IMR-90 (cell line): ENCODE results near the gene DCTN5. TPM values are rescaled to one million over a fixed set of nuclear protein-coding genes. Genes with fewer than 3 reads are reported as not detected.

ENCODE experiments used
- ATAC-seq: fragments of 200-7000 bp; cut with Tn5 transposase; 2 replicates; pipeline ENCODE4 v1.9.1; 2020; ENCODE audit warnings: low read depth, mild to moderate bottlenecking, moderate library complexity
- BruUV-seq: library from RNA; stranded (reverse); fragments of 400-500 nt; replicated peaks from 2 replicates; lab custom pipeline; 2021; lab: Mats Ljungman, UMichigan
- CTCF ChIA-PET: fragments of 300-600 bp; formaldehyde crosslinking; extraction: SDS; loops from one replicate; lab custom pipeline; 2021; ENCODE audit warnings: antibody characterized with exemption; lab: Yijun Ruan, JAX
- POLR2A ChIA-PET: fragments of 300-600 bp; sonication (Branson Sonifier 250); formaldehyde crosslinking; loops from one replicate; lab custom pipeline; 2022; ENCODE audit warnings: antibody characterized with exemption; ENCODE audit not compliant: unreplicated experiment; lab: Charles Lee
- DNase-seq: peaks from one replicate; pipeline ENCODE4 v3.0.0; 2013
- H2AFZ ChIP-seq: replicated peaks from 2 replicates; pipeline ENCODE3; 2013; ENCODE audit warnings: low read length, mild to moderate bottlenecking; ENCODE audit not compliant: poor library complexity
- H2AK5ac ChIP-seq: 2 replicates; pipeline ENCODE4 v1.6.1; 2013; ENCODE audit warnings: low read depth, low read length, inconsistent platforms
- H2AK9ac ChIP-seq: replicated peaks from 2 replicates; pipeline ENCODE3; 2013; ENCODE audit warnings: mild to moderate bottlenecking, low read depth, low read length, moderate library complexity; ENCODE audit not compliant: poor library complexity
- H2BK120ac ChIP-seq: 2 replicates; pipeline ENCODE4 v1.6.1; 2013; ENCODE audit warnings: low read depth, low read length, inconsistent platforms
- H2BK15ac ChIP-seq: 3 replicates; pipeline ENCODE4 v1.6.1; 2013; ENCODE audit warnings: low read depth, low read length, inconsistent platforms
- H2BK20ac ChIP-seq: 2 replicates; pipeline ENCODE4 v1.6.1; 2013; ENCODE audit warnings: low read depth, mild to moderate bottlenecking, inconsistent platforms, low read length, moderate library complexity
- H2BK5ac ChIP-seq: 2 replicates; pipeline ENCODE4 v1.6.1; 2013; ENCODE audit warnings: mild to moderate bottlenecking, low read depth, low read length, inconsistent platforms; ENCODE audit not compliant: poor library complexity, severe bottlenecking
- H3K14ac ChIP-seq: replicated peaks from 2 replicates; pipeline ENCODE4 v1.6.1; 2013; ENCODE audit warnings: low read depth, low read length, inconsistent platforms
- H3K18ac ChIP-seq: 2 replicates; pipeline ENCODE4 v1.6.1; 2013; ENCODE audit warnings: low read depth, low read length, control low read depth
- H3K23ac ChIP-seq: 2 replicates; pipeline ENCODE4 v1.6.1; 2013; ENCODE audit warnings: low read depth, low read length, inconsistent platforms
- H3K27ac ChIP-seq: 2 replicates; pipeline ENCODE4 v1.5.1; 2013; ENCODE audit warnings: mild to moderate bottlenecking, control low read depth, low read length; ENCODE audit not compliant: insufficient read depth
- H3K27me3 ChIP-seq: 2 replicates; pipeline ENCODE4 v1.6.1; 2013; ENCODE audit warnings: low read length; ENCODE audit not compliant: control insufficient read depth, insufficient read depth
- H3K36me3 ChIP-seq: 2 replicates; pipeline ENCODE4 v1.6.1; 2013; ENCODE audit warnings: low read length, mixed read lengths; ENCODE audit not compliant: control insufficient read depth, insufficient read depth
- H3K4ac ChIP-seq: 2 replicates; pipeline ENCODE4 v1.6.1; 2013; ENCODE audit warnings: low read depth, low read length, inconsistent platforms
- H3K4me1 ChIP-seq: 2 replicates; pipeline ENCODE4 v1.6.1; 2013; ENCODE audit warnings: low read length, mixed read lengths; ENCODE audit not compliant: control insufficient read depth, insufficient read depth
- H3K4me2 ChIP-seq: 2 replicates; pipeline ENCODE4 v1.6.1; 2013; ENCODE audit warnings: low read depth, mild to moderate bottlenecking, control low read depth, low read length, moderate library complexity
- H3K4me3 ChIP-seq: 2 replicates; pipeline ENCODE4 v1.5.1; 2013; ENCODE audit warnings: low read depth, mild to moderate bottlenecking, control low read depth, low read length, moderate library complexity; ENCODE audit not compliant: insufficient read depth
- H3K56ac ChIP-seq: 2 replicates; pipeline ENCODE4 v1.6.1; 2013; ENCODE audit warnings: low read length, inconsistent platforms; ENCODE audit not compliant: insufficient read depth; ENCODE audit errors: extremely low read depth
- H3K79me1 ChIP-seq, 2 experiments: 2 replicates each; pipeline ENCODE4 v1.6.1; 2013; ENCODE audit warnings: low read length in 2 of 2, inconsistent platforms in 1 of 2, low read depth in 1 of 2
- H3K9ac ChIP-seq: 2 replicates; pipeline ENCODE4 v1.6.1; 2013; ENCODE audit warnings: low read depth, low read length, control low read depth
- H3K9me1 ChIP-seq: 2 replicates; pipeline ENCODE4 v1.6.1; 2013; ENCODE audit warnings: low read length, inconsistent platforms; ENCODE audit not compliant: insufficient read depth
- H3K9me3 ChIP-seq: 2 replicates; pipeline ENCODE4 v1.6.1; 2013; ENCODE audit warnings: low read length; ENCODE audit not compliant: control insufficient read depth, insufficient read depth
- H4K20me1 ChIP-seq: 2 replicates; pipeline ENCODE4 v1.6.1; 2013; ENCODE audit warnings: low read length, inconsistent platforms; ENCODE audit not compliant: insufficient read depth
- H4K5ac ChIP-seq: 2 replicates; pipeline ENCODE4 v1.6.1; 2013; ENCODE audit warnings: mild to moderate bottlenecking, low read depth, low read length, control low read depth
- H4K8ac ChIP-seq, 2 experiments: 2 replicates each; pipeline ENCODE4 v1.6.1; 2013; ENCODE audit warnings: low read depth in 2 of 2, low read length in 2 of 2, control low read depth in 1 of 2, inconsistent platforms in 1 of 2
- H4K91ac ChIP-seq: 2 replicates; pipeline ENCODE4 v1.6.1; 2013; ENCODE audit warnings: low read depth, low read length, inconsistent platforms; ENCODE audit not compliant: insufficient read depth
- BHLHE40 ChIP-seq: fragments of 150-350 bp; IDR thresholded peaks from 2 replicates; pipeline ENCODE4 v1.6.1; 2016; ENCODE audit warnings: mild to moderate bottlenecking, low read depth, low read length
- CEBPB ChIP-seq: IDR thresholded peaks from 2 replicates; pipeline ENCODE4 v1.6.1; 2012; ENCODE audit warnings: low read depth, low read length, improper control_type of control experiment
- CHD1 ChIP-seq: IDR thresholded peaks from 2 replicates; pipeline ENCODE4 v1.6.1; 2012; ENCODE audit warnings: low read depth, low read length, improper control_type of control experiment
- CTCF ChIP-seq: conservative IDR thresholded peaks from 2 replicates; pipeline ENCODE4 v1.5.1; 2012; ENCODE audit warnings: mild to moderate bottlenecking, low read depth, low read length, improper control_type of control experiment
- FOS ChIP-seq: fragments of 150-350 bp; IDR thresholded peaks from 2 replicates; pipeline ENCODE4 v1.6.1; 2016; ENCODE audit warnings: low read depth, low read length
- MAFK ChIP-seq: IDR thresholded peaks from 2 replicates; pipeline ENCODE4 v1.6.1; 2012; ENCODE audit warnings: low read depth, low read length, improper control_type of control experiment
- MAZ ChIP-seq: IDR thresholded peaks from 2 replicates; pipeline ENCODE4 v1.6.1; 2012; ENCODE audit warnings: low read depth, mild to moderate bottlenecking, low read length, improper control_type of control experiment, moderate library complexity, borderline replicate concordance
- POLR2A ChIP-seq: IDR thresholded peaks from 2 replicates; pipeline ENCODE4 v1.6.1; 2012; ENCODE audit warnings: mild to moderate bottlenecking, low read depth, low read length
- RCOR1 ChIP-seq: IDR thresholded peaks from 2 replicates; pipeline ENCODE4 v1.6.1; 2012; ENCODE audit warnings: mild to moderate bottlenecking, low read length, improper control_type of control experiment; ENCODE audit not compliant: insufficient replicate concordance
- RFX5 ChIP-seq: IDR thresholded peaks from 2 replicates; pipeline ENCODE4 v1.8.0; 2012; ENCODE audit warnings: low read depth, mild to moderate bottlenecking, low read length, moderate library complexity
- SMC3 ChIP-seq: fragments of 150-350 bp; IDR thresholded peaks from 2 replicates; pipeline ENCODE4 v1.6.1; 2016; ENCODE audit warnings: low read depth, mild to moderate bottlenecking, antibody characterized with exemption, low read length, moderate library complexity
- USF2 ChIP-seq: fragments of 150-350 bp; IDR thresholded peaks from 2 replicates; pipeline ENCODE4 v1.6.1; 2017; ENCODE audit warnings: mild to moderate bottlenecking, antibody characterized with exemption, low read length, low read depth
- WGBS, 2 experiments: methylation state at CpG; one replicate each; pipeline versions ENCODE4 v1.1.5 to v1.1.7; 2013; ENCODE audit warnings: missing lambda C conversion rate in 2 of 2; ENCODE audit not compliant: insufficient read length in 1 of 2; ENCODE audit errors: extremely low coverage in 2 of 2; 5-methylcytosine and 5-hydroxymethylcytosine counted together
- dilution Hi-C: fragments of 300-500 bp; cut with HindIII; formaldehyde crosslinking; loops from one replicate; pipeline ENCODE4 v1.14.3; 2018; ENCODE audit warnings: low sequenced_read_pairs; ENCODE audit not compliant: unreplicated experiment
- in situ Hi-C: fragments of 300-500 bp; cut with MboI; formaldehyde crosslinking; loops from 3 replicates; pipeline ENCODE4 v1.14.3; 2019; ENCODE audit warnings: low sequenced_read_pairs, inconsistent platforms, mixed read lengths
- intact Hi-C: fragments of 100-400 bp; cut with micrococcal nuclease; formaldehyde crosslinking; loops from 2 replicates; pipeline ENCODE4 v1.10.0; 2022
- polyA plus RNA-seq, 3 experiments: library from polyadenylated mRNA; depleted of rRNA; stranded (reverse); fragments of >200 nt; gene quantifications; 2 replicates each; pipeline ENCODE4 v1.2.3, GENCODE V29; 2012; ENCODE audit warnings: low replicate concordance in 1 of 3
- total RNA-seq: library from RNA; depleted of rRNA; stranded (reverse); fragments of >200 nt; gene quantifications from 2 replicates; pipeline ENCODE4 v1.2.3, GENCODE V29; 2012
- TF ChIP-seq, protein P1 (sequence below): fragments of 150-350 bp; IDR thresholded peaks from 2 replicates; pipeline ENCODE4 v1.6.1; 2016; ENCODE audit warnings: low read depth, mild to moderate bottlenecking, low read length, moderate library complexity, borderline replicate concordance

Gene DCTN5
- total and polyA plus RNA-seq, 2 of the 4 experiments (the other 2 are of a cell fraction), result 49.6 to 111 TPM

DNA sequence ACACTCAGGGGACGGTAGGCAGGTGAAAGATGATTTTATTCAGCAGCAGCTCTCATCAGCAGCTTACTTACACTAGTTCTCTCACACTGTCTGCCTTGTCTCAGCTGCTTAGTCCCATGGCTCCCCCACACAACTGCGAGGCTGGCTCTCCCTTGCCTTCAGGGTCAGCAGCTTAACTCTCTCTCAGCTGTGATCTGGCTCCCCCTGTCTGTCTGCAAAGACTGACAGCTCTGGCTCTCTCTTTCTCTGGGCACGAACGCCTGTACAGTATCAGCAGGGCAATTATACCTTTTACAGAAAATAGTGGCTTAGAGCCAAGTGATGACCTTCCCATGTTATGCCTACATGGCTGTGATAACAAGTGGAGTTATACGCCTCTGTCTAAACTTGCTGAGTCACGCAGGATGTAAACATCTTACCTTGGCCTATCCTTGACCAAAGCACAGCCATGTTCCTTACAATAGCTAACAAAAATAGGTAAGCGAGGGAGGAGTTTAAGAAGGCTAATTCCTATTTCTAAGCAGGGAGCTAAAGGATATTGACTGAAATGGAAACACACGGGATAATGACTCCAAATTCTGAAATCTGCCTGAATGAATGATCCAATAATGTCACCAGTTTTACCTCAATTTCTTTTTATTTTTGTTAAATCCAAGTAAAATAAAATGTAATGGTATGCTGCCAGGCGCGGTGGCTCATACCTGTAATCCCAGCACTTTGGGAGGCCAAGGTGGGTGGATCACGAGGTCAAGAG, 44.1 kb upstream of the DCTN5 start (continued):
- TF ChIP-seq, protein P1, sequence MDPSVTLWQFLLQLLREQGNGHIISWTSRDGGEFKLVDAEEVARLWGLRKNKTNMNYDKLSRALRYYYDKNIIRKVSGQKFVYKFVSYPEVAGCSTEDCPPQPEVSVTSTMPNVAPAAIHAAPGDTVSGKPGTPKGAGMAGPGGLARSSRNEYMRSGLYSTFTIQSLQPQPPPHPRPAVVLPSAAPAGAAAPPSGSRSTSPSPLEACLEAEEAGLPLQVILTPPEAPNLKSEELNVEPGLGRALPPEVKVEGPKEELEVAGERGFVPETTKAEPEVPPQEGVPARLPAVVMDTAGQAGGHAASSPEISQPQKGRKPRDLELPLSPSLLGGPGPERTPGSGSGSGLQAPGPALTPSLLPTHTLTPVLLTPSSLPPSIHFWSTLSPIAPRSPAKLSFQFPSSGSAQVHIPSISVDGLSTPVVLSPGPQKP, result no peak

DNA sequence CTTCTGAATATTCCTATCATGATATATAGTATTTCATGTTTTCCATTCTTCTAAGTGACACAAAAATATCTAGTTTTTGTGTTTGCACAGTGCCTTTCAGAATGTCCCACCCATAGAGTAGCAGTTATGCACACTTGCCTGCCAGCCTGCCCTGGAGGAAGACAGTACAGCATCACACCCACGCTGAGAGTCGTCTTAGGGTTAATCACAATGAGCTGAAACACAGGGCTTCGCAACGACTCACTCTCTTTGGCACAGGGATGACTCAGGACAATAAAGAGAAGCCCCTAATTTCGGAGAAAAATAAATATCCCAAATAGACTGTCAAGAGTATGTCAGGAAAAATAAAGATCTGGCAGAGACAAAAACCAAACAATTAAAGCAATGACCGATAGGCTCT, 33.5 kb upstream of the DCTN5 start:
- Histone ChIP-seq H3K4me2 (no peak overlapping the region), H3K23ac (no peak overlapping the region), H3K9me3 (no peaks in the 10 kb centered on the region), H4K8ac (no peak overlapping the region), H3K4ac (no peak overlapping the region), H3K27me3 (no peaks in the 10 kb centered on the region), H2BK15ac (no peak overlapping the region), H3K14ac (no peak overlapping the region), H2BK5ac (no peak overlapping the region), H4K91ac (no peak overlapping the region), H3K27ac (no peak overlapping the region), H3K79me1 (no peaks in the 10 kb centered on the region), H4K20me1 (no peaks in the 10 kb centered on the region), H3K9ac (no peak overlapping the region), H2AFZ (no peak overlapping the region), H3K9me1 (no peaks in the 10 kb centered on the region), H3K4me1 (no peaks in the 10 kb centered on the region), H2BK20ac (no peak overlapping the region), H4K5ac (no peak overlapping the region), H3K36me3 (peaks cover 18% of the 10 kb centered on the region), H2AK5ac (no peak overlapping the region), H2AK9ac (no peak overlapping the region), H3K18ac (no peak overlapping the region), H3K56ac (no peak overlapping the region), H2BK120ac (no peak overlapping the region), H3K4me3 (no peak overlapping the region)
- dilution Hi-C loops, result no loop called here
- CTCF ChIA-PET, result no interaction called here
- in situ Hi-C loops, result no loop called here
- DNase-seq (peak; percentile 47), ATAC-seq (peak; percentile 51; the same call in 1 of the 2 replicates)
- intact Hi-C loops, result no loop called here
- no TSS peak for BruUV-seq
- POLR2A ChIA-PET, result no interaction called here
- WGBS, 2 experiments, result 62% methylated on average over 3 of the region's 6 CpGs; no CpG with 5 or more reads in 1 of the 2 experiments
- TF ChIP-seq POLR2A (no peak), RFX5 (no peak), CTCF (no peak), FOS (no peak), USF2 (no peak), CEBPB (no peak), MAFK (no peak), SMC3 (no peak), MAZ (no peak), CHD1 (no peak), BHLHE40 (no peak), RCOR1 (no peak)
